Activated CD8-positive, alpha-beta memory T cell treated with anti-CD3 and anti-CD28 coated beads, Interleukin-2, amount 50 U/mL, for 1 hour (primary cell): Measurements from ENCODE around the gene SLC6A1.

Experiments
- DNase-seq: peaks from one replicate; pipeline ENCODE4 v3.0.0-alpha.2; 2020; ENCODE audit errors: extremely low read depth

SLC6A1 gene

DNA sequence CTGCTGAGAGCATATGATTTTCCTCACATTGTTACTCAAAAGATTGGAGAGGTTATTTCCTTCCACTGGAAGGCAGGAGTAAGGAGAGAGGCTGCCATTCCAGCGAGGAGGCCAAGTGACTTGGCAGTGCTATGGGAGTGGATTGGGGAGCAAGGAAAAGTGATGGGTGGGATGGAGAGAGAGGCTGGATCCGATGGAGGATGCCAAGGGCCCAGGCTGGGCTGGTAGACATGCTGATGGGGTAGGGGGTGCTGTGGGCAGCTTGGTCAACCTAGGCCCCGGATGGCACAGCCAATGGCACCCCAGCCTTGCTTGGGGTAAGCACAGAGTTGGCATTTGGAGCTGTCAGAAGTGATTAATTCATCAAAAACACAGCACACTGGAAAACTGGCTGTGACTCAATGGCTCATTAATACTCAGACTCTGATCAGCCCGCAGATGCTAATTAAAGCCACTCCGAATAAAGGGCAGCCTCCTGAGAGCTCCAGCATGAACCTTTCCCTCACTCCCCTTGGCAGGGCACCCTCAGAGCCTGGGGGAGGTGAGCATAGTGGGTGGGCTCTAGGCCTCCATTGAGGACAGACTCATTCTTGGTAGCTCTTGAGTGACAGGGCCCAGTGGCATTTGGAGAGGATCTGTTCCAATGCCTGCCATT is 22.1 kb upstream of the SLC6A1 start:
- DNase-seq, result no peak

DNA sequence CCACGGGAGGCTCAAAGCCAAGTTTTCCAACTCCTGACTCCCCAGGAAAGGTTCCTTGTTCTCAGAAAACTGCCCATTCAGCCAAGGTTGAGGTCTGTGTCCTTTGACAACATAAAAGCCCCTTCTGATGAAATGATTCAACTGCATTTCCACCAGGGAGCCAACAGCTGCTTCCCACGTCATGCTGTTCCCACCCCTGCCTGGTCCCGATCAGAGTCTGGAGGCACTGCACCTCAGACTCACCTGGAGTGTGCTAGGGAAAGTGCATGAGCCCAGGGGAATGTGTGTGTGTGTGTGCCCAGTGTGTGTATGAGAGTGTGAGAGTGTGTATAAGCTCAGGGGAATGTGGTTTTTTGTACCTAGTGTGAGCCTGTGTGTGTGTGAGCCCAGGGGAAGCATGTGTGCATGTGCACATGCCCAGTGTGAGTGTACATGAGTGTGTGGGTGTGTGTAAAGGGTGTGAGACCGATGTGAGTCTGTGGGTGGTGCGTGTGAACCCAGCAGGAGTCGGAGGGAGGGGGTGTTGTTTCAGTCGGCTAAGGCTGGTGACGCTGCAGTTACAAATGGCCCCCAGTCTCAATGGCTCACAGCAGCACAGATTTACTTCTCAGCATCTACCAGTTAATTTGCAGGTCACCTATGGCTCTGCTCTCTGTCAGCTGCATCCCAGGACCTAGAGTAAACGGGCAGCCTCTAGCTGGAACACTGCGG is 20.3 kb upstream of the SLC6A1 start:
- DNase-seq, result no peak

DNA sequence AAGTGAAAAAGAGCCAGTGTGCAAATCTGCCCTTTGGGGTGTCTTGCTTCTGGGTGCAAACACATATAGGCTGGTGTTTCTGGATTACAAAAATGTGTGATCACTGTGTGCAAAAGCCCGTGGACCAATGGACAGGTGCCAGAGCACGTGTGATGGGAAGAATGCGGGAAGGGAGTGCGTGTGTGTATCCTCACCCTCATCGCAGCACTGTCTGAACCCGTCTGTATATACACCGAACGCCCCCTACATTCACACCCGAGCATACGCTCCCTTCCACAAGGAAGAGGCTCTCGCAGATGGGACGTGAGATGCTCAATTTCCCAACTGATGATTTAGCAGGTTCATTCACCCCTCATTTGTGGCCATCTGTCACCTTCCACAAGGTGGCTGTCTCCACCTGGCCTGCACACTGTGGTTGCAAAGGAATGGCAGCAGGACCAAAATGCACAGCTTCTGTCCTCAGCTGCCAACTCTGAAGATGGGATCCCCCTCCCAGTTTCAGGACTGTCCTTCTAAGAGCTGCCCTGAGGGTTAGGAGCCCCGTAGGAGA is 19.4 kb upstream of the SLC6A1 start:
- DNase-seq, result no peak

DNA sequence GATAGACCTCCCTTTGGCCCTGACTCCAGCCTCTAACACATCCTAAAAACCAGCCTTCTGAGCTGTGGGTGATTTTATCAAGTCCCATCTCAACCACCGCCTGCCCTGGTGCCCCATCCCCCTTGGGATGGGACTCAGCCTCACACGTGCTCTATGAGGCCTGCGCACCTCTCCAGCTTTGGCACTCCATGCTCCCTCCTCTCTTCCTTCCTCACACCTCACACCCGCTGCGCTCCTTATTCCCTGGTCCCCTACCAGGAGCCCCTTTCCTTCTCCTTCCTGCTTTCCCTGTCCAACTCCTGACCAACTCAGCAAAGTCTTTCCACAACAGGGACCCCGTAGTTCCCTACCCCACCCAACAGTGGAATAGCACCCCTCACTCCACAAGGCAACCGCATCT is 18.4 kb upstream of the SLC6A1 start:
- no peak for DNase-seq

DNA sequence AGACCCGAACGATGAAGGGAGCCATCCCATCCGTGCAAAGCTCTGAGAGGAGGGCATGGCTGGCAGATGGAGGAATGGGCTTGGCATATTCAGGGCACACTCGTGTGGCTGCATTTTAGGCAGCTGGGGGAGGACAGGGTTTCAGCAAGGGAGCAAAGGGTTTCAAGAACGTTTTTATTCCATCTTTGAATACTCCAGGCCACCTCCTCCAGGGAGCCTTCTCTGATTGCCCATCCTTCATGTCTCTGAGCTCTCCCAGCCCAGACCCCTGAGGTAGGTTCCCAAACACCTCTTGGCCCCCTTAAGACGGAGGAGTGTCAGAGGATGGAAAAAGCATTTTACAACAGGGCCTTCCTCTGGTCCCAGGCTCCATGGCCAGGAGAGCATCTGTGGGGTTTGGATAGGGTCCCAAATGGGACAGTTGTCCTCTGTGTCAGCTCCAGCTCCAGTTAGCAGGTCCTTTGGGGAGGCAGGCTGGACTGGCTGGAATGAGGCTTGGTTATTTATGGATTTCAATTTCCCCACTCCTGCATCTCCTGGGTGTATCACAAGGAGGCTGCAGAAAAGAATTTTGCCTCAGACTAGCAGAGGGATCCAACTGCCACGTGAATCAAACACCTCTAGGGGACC is 17.7 kb upstream of the SLC6A1 start:
- DNase-seq, result no peak

DNA sequence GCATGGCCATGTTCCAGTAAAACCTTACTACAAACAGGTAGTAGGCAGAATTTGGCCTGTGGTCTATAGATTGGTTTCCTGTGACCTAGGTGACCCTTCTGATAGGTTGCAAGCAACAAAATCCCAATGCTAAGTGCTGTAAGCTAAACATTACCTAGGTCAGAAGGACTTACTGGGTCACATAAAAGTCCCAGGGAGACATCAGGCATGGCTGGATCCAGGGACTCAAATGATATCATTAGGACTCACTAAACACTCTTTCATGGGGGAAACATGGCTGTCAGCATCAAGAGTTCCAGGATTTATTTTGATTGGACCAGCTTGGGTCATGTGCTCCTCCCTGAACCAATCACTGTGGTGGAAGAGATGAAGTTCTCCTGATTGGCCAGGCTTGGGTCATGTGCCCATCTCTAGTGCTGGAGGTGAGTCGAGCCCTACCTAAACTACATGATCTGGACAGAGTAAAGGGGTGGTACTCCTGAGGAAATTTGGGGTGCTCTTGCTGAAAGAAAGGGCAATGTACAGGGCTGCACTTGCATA is 16.8 kb upstream of the SLC6A1 start:
- no peak for DNase-seq

DNA sequence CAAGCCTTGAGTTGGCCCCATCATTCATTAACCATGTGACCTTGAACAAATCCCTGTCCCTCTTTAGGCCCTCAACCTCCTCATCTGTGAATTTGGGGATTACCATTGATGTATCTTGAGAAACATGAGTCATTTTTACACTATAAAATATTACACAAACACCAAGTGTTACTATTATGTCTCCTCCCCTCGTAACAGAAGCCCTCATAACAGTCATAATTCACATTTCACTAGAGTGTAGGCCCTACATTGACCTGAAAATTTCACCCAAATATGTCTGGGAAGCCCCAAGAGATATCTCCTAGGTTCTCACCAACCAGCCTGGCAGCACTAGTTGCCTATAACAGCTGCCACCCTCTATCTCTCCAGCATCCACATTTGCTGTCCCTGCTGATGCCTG is 15.8 kb upstream of the SLC6A1 start:
- no peak for DNase-seq

DNA sequence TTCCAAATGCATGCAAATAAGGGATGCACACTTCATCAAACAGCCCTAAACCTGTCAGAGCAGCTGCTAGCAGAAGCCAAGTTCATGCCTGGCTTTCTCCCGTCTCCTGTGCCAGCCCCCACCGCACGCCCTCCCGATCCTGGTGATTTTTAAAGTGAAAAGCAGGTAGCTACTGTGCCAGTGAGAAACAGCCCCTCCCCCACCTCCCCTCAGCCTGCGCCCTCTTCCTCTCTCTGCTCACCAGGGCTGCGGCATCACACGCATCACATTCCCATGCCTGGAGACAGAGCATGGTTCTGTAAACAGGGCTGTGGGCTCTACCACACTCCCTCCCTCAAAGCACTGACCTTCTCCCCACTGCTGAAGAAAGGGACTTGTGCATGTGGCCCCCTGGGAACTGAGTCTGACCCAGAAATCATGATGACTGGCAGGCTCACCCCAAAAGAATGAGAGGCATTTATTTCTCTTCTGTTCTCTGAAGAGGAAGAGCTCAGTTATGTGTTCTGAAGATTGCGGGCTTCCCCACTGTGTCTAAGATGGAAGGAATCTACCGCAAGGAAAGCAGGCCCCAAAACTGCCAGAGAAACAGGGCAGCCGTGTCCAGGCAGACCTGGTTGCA is 14.5 kb upstream of the SLC6A1 start:
- DNase-seq, result no peak

DNA sequence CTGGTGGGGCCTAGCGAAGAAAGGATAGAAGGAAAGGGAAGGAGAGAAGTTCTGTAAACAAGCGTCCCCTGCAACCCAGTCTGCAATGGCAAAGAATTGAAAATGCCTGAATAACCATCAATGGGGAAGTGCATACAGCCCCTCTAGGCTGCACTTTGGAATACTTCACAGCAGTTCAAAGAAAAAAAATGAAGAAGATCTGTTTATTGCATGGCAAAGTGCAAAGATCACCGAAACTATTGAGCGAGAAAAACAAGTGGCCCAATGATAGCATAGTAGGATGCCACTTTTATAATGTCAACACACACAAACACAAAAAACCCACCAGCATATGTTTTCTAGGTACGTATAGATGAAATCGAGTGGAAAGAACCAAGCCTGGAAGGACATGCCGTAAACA is 13.6 kb upstream of the SLC6A1 start:
- no peak for DNase-seq

DNA sequence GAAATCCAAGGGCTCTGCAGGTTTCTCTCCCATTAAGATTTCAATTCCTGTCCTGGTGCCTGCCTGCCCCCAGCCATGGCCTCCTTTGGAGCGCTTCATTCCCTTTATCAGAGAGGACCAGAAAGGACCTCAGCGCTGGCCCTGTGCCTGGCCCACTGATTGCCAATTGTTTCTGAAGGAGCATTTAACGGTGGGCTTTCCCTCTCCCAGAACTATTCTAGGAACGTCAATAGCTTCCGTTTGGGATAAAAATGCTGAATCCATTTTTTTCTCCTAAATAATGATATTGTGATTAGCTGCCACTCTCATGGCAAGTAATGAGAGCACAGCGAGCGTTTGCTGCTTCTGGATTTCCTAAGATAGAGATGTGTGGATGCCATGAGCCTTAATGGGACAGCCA is 12.2 kb upstream of the SLC6A1 start:
- no peak for DNase-seq

DNA sequence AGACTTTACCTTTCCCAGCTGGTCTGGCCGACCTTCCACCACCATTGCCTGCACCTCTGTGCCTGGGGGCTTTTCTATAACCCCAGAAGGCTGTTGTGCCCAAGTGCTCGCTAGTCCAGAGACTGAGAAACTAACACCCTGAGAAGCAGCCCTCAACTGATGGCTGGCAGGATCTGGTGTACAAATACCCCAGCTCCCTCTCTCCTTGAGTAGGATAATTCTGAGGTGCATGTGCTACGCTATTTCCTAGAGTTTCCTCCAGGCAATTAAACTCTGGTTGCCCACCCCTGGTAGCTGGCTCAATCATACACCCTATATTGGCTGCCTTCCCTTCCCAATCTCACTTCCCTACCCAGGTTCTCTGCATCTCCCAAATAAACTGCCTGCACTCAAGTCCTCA is 11.5 kb upstream of the SLC6A1 start:
- no peak for DNase-seq

DNA sequence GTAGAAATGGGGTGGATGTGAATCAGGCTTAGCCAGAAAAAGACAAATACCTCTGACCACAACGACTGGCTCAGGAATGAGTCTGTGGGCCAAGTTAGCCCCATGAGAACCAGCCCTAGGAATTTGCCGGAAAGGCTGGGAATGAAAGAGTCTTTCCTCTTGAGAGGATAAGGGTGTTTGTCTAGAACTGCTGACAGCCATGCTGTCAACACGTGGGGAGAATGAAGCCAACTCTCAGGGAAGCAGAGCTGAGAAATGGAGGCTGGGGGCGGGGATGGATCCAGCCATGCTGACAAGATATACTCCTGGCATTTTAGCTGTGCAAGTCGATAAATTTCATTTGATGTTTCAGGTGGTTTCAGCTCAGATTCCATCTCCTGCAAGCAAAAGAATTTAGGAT is 10.6 kb upstream of the SLC6A1 start:
- DNase-seq, result no peak

DNA sequence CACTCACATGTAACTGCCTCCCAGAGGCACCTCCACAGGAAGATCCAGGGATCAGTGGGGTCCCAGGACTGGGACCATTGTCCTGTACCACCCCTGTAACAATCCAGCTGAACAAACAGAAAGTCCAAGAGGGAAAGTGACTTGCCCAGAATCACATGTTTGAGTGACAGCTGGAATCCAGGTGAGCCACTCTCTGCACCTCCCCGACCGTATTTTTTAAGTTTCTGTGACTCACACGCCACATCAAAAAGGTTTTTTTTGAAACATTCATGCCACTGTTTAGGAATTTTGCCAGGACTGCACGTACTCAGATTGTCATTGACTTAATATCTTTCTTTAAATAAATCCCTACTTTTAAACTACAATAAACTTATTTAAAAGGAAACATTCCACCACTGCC is 9.8 kb upstream of the SLC6A1 start:
- DNase-seq, result no peak

DNA sequence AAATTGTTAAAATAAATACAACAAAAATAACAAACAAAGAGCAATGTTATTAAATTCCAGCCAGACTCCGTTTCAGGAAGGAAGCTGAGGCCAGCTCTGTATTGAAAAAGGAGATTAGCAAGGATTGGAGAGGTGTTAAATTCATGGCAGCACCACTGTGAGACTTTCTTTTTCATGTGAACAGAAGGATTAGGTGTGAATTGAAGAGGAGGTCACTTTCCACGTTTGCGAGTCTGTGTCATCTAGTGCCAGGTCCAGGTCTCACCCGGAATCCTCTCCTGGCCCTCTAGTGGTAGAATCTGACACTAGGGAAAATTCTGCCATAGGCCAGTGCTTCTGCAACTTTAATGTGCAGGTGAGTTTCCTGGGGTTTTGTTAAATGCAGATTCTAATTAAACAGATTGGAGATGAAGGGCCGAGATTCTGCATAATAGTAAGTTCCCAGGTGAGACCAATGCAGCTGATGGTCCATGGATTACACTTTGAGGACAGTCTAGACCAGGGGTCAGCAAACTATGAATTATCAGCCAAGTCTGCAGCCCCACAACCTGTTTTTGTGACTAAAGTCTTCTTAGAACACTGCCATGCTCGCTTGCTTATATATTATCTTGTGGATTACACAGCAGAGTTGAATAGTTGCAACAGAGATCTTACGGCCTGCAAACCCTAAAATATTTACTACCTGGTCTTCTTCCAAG is 9.2 kb upstream of the SLC6A1 start:
- no peak for DNase-seq

DNA sequence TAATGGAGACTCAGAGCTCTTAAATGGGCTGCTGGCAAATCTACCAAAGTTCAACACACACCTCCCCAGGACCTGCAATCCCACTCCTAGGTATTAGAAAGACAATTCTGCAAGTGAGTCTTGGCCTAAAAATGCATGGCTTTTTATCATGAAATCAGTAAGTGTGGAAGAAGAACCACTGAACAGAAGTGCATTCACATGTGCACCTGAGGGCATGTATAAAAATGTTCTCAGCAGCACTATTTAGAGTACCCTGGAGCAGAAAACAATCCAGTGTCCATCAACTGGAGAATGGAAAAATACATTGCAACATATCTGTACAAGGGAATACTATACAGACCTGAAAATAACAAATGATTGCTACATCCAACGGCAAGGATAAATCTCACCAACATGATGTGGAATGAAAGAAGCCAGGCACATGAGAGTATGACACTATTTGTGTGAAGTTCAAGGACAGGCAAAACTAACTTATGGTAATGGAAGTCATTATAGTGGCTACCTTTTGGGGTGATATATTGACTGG is 8.1 kb upstream of the SLC6A1 start:
- DNase-seq, result no peak

DNA sequence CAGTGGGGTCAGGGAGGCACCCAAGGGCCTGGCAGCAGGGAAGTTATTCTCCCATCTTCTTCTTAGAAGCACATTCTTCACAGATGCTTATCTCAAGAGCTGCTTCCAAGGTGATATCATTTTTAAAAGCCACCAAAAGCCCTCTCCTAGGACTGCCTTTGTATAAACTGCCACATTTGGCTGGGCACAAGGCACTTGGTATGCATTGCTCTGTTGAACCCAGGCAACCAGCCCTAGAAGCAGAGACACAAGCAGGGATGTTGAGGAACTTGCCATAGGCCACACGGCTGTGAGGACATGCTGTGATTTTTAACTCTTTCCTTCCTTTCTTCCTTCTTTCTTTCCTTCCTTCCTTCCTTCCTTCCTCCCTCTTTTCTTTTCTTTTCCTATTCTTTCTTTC is 7.4 kb upstream of the SLC6A1 start:
- DNase-seq, result no peak

DNA sequence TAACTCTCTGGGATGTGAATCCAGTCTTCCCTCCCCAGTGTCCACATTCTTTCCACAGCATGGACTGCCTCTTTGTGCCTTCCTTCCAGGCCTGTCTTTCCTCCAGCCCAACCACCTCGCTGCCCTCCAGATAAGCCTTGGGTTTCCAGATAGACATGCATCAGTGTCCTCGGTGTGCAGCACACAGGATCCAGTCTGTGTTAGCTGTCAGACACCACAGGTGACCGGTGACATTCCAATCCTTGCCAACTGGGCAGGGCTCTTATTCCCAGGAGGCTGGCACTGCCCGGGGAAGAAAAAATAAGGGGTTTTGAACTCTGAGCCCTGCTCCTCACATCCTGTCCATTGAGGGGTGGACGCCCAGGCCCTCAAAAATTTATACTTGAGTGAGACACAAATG is 6.0 kb upstream of the SLC6A1 start:
- no peak for DNase-seq

DNA sequence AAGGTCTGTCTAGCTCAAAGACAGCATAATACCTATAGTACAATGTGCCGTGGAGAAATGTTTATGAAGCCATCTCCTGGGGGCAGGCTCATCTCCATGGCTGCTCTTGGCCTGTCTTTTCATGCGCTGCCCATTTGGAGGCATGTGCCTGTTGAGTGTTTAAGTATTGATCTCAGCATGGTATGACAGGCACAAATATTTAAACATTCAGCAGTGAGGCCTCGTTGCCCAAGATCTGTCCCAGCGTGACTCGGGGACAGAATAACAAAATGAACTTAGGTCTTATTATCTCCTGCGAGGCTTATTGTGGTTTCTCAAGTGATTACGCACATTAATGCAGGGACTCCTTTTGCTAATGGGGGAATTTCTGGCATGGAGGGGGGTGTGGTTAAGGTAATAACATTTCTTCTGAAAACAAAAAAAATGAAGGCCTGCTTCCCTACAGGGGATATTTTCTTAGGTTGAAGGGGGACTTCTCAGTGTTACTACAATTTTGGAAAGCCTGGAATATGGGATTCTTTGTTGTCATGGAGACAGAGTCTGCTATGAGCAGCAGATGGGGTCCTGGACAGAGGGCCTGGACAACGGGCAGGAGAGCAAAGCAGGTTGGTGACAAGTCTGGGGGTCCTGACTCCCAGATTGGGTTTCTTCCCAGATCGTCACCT is 4.4 kb upstream of the SLC6A1 start:
- no peak for DNase-seq

DNA sequence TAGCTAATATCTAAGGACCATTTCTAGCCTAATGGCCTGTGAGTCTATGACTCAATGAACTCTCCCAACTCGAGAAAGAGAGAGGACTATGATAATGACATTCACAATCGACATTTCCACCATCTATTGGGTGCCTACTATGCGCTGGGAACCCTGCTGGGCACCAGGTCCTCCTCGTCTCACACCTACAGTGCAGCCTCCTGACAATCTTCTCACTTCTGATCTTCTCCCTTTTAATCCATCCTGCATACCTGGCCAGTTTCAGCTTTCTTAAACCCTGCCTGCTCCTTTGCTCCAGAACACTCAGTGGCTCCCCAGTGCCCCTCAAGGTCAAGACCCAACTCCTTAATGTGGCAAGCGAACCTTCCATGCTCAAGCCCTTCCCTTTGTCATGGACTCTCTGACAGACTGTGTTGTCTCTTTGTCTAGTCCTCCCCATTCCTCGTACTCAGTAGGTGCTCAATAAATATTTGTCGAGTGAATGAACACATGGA is 3.5 kb upstream of the SLC6A1 start:
- DNase-seq, result no peak

DNA sequence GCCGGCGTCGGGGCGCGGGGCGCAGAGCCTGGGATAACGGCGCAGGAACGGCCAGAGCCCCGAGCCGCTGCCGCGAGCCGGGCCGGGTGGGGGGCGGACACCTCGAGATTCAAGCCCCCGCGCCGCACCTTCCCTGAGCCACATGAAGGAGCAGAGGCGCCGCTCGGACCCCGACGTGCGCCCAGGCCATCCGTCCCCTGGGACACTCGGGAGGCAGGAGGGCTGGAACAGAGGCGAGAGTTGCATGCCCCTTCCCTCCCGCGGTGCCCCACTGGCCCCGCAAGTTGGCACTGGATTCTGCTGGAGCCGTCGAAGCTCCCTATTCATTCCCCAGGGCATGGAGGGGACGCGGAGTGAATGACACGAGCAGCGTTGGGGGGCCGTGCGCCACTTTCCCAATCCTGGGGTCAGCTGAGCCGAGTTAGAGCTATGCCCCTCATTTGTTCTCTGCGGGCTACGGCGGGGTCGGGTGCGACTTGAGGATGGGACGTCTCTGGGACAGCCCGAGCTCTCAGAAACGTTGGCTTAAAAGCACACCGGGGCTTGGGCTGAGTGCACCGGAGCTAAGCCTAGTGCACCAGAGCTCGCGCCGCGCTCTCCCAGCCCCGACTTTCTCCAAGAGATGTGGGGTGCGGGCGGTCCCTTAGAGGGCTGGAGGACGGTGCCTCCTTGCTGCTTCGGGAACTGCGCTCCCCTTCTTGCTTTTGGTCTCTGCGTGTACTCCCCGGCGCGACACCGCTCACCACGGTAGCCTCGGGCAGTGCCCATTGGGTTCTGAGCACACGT is 588 bp downstream of the SLC6A1 start:
- no peak for DNase-seq
